ENCODE measurements around the gene PLCXD1.
"Not testable (repeated sequence)": the region's sequence is repeated elsewhere in the genome, so short reads cannot be mapped to it uniquely, and the experiment has no call there.

PLCXD1 gene

DNA sequence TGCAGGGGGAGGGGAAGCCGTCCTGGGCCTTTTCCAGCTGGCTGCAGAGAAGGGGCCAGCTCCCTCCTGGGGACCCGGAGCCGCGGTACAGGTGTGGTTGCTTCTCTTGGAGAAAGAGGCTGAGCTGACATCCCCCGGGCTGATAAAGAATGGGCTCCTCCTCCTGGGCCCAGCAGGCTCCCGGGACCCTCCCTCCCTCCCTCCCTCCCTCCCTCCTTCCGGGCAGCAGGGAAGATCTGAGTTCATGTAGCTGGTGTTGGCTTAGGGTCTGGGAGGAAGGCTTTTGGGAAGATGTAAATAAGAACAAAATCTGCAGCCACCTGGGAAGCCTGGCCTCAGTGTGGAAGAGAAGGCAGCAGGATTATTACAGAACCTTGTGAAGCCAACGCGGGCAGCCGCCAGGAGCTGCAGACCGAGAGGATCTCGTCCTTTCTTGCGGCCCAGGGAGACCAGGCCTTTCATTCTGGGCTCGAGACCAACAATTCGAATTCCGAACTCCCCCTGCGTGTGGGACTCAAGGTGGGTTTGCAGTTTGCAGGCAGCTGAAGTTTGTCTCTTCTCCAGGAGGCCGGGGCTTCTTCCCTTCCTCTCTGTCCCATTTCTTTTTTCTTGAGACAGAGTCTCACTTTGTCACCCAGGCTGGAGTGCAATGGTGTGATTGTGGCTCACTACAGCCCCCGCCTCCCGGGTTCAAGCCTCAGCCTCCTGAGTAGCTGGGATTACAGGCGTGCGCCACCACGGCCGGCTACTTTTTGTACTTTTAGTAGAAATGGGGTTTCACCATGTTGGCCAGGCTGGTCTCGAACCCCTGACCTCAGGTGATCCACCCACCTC, at the start of gene PLCXD1:
Gene PLCXD1, plus strand, starts transcription at position 216 of the 834 bp plus-strand sequence. CDS start 2,807 bp downstream, outside the sequence.
- H3K27ac ChIP-seq (ENCODE audit: low read depth, low read length): no peak within 1 kb of the TSS
- H3K4me1 ChIP-seq (ENCODE audit: control insufficient read depth in 1 of 2, insufficient read depth in 2 of 2, low read length in 2 of 2): peaks cover 5 to 12% of the 10 kb centered on the region in 2 donors
- peaks cover 4 to 13% of the 10 kb centered on the region in 2 donors for H3K36me3 ChIP-seq (ENCODE audit: control insufficient read depth in 1 of 2, insufficient read depth in 2 of 2, low read length in 2 of 2)
- H3K9ac ChIP-seq (ENCODE audit: low read depth in 1 of 2, low read length in 2 of 2): no peak within 1 kb of the TSS
- no peaks in the 10 kb centered on the region for H3K27me3 ChIP-seq (ENCODE audit: control insufficient read depth in 1 of 2, insufficient read depth in 2 of 2, low read length in 2 of 2)
- H3K9me3 ChIP-seq (ENCODE audit: control insufficient read depth in 1 of 2, low read length in 2 of 2): no peaks in the 10 kb centered on the region
- H3K4me3 ChIP-seq (ENCODE audit: low read depth in 1 of 2, low read length in 2 of 2): peak within 1 kb of the TSS; percentile 36 to 50

DNA sequence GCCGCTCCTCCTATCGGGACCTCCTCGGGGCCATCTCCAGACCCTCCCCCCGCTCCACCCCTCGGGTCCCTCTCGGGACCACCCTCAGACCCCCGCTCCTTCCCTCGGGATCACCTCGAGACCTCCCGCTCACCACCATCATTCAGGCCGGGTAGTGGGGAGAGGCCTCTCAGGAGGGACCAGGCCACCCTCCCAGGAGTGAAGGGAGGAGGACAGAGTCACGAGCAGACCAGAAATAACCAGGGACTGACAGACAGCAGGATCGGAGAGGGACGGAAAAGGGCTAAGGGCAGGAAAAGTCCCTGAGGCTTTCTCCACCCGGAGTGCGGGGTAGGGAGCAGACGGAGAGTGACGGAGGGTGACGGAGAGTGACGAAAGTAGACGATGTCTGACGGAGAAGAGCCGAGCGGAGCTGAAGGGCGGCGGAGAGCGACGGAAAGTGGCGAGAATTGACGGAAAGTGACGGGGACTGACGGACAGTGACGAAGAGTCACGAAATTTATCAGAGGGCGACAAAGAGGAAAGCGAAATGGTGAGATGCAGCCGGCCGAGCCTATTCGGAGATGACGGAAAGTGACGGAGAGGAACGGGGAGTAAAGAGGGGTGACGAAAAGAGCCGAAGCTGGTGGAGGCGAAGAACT, 49.4 kb upstream of the PLCXD1 start:
- not testable (repeated sequence) for H3K27ac ChIP-seq (ENCODE audit: low read depth, low read length); H3K9ac ChIP-seq (ENCODE audit: low read depth in 1 of 2, low read length in 2 of 2); H3K4me3 ChIP-seq (ENCODE audit: low read depth in 1 of 2, low read length in 2 of 2); H3K27me3 ChIP-seq (ENCODE audit: control insufficient read depth in 1 of 2, insufficient read depth in 2 of 2, low read length in 2 of 2); H3K9me3 ChIP-seq (ENCODE audit: control insufficient read depth in 1 of 2, low read length in 2 of 2); H3K36me3 ChIP-seq (ENCODE audit: control insufficient read depth in 1 of 2, insufficient read depth in 2 of 2, low read length in 2 of 2); H3K4me1 ChIP-seq (ENCODE audit: control insufficient read depth in 1 of 2, insufficient read depth in 2 of 2, low read length in 2 of 2)

DNA sequence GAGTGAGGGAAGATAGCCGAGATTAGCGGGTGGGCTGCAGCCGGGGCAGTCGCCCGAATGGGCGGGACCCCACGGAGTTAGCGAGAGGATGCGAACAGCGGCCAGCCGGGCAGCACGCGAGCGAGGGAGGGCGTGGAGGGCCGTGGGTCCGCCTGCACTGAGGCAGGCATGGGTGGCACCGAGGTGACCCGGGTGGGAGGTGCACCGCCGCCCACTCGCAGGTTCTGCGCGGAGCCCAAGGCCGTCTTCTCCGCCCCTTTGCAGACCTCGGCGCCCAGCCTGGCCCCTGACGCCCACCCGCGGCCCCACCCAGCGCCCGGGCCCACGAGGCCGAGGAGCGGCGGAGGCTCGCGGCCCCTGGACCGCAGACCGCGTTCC, 48.9 kb upstream of the PLCXD1 start:
- not testable (repeated sequence) for H3K9ac ChIP-seq (ENCODE audit: low read depth in 1 of 2, low read length in 2 of 2); H3K27me3 ChIP-seq (ENCODE audit: control insufficient read depth in 1 of 2, insufficient read depth in 2 of 2, low read length in 2 of 2); H3K9me3 ChIP-seq (ENCODE audit: control insufficient read depth in 1 of 2, low read length in 2 of 2); H3K36me3 ChIP-seq (ENCODE audit: control insufficient read depth in 1 of 2, insufficient read depth in 2 of 2, low read length in 2 of 2); H3K27ac ChIP-seq (ENCODE audit: low read depth, low read length); H3K4me3 ChIP-seq (ENCODE audit: low read depth in 1 of 2, low read length in 2 of 2); H3K4me1 ChIP-seq (ENCODE audit: control insufficient read depth in 1 of 2, insufficient read depth in 2 of 2, low read length in 2 of 2)

DNA sequence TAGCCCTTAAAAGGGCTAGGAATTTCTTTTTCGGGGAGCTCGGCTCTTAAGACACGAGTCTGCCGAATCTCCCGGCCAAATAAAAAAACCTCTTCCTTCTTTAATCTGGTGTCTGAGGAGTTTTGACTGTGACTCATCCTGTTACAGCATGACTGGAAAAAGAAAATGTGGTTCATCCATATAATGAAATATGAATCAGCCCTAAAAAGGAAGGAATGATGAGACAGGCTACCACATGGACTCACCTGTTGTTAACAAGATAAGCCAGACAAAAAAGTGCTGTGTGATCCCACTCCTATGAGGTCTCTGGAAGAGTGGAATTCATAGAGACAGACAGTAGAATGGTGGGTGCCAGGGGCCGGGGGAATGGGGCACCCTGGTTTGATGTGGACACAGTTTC, 45.0 kb upstream of the PLCXD1 start:
- not testable (repeated sequence) for H3K9ac ChIP-seq (ENCODE audit: low read depth in 1 of 2, low read length in 2 of 2); H3K4me1 ChIP-seq (ENCODE audit: control insufficient read depth in 1 of 2, insufficient read depth in 2 of 2, low read length in 2 of 2); H3K9me3 ChIP-seq (ENCODE audit: control insufficient read depth in 1 of 2, low read length in 2 of 2); H3K27ac ChIP-seq (ENCODE audit: low read depth, low read length); H3K36me3 ChIP-seq (ENCODE audit: control insufficient read depth in 1 of 2, insufficient read depth in 2 of 2, low read length in 2 of 2); H3K4me3 ChIP-seq (ENCODE audit: low read depth in 1 of 2, low read length in 2 of 2); H3K27me3 ChIP-seq (ENCODE audit: control insufficient read depth in 1 of 2, insufficient read depth in 2 of 2, low read length in 2 of 2)

- no peaks in the 10 kb centered on the region for H3K36me3 ChIP-seq (ENCODE audit: control insufficient read depth in 1 of 2, insufficient read depth in 2 of 2, low read length in 2 of 2)
- no peaks in the 10 kb centered on the region for H3K9me3 ChIP-seq (ENCODE audit: control insufficient read depth in 1 of 2, low read length in 2 of 2)
- no peak overlapping the region for H3K4me3 ChIP-seq (ENCODE audit: low read depth in 1 of 2, low read length in 2 of 2)
- H3K27ac ChIP-seq (ENCODE audit: low read depth, low read length): no peak overlapping the region
- H3K9ac ChIP-seq (ENCODE audit: low read depth in 1 of 2, low read length in 2 of 2): no peak overlapping the region
- H3K27me3 ChIP-seq (ENCODE audit: control insufficient read depth in 1 of 2, insufficient read depth in 2 of 2, low read length in 2 of 2): no peaks in the 10 kb centered on the region
- no peaks in the 10 kb centered on the region for H3K4me1 ChIP-seq (ENCODE audit: control insufficient read depth in 1 of 2, insufficient read depth in 2 of 2, low read length in 2 of 2)
Measured at GRCh38 chrX:250965-251364, 30.2 kb upstream of the PLCXD1 start.

DNA sequence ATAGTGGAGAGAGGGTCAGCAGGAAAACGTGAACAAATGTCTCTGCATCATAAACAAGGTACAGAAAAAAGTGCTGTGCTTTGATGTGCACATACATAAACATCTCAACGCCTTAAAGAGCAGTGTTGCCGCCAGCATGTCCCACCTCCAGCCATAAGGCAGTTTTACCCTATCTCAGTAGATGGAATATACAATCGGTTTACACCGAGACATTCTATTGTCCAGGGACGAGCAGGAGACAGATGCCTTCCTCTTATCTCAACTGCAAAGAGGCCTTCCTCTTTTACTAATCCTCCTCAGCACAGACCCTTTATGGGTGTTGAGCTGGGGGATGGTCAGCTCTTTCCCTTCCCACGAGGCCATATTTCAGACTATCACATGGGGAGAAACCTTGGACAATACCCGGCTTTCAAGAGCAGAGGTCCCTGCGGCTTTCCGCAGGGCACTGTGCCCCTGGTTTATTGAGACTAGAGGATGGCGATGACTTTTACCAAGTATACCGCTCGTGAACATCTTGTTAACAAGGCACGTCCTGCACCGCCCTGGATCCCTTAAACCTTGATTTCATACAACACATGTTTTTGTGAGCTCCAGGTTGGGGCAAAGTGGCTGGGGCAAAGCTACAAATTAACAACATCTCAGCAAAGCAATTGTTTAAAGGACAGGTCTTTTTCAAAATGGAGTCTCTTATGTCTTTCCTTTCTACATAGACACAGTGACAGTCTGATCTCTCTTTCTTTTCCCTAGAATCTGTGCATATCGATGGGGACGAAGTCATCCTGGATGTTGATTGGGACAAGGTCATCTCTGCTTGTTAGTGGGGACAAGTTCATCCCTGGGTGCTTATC, 29.6 kb upstream of the PLCXD1 start:
- not testable (repeated sequence) for H3K27me3 ChIP-seq (ENCODE audit: control insufficient read depth in 1 of 2, insufficient read depth in 2 of 2, low read length in 2 of 2); H3K36me3 ChIP-seq (ENCODE audit: control insufficient read depth in 1 of 2, insufficient read depth in 2 of 2, low read length in 2 of 2); H3K9me3 ChIP-seq (ENCODE audit: control insufficient read depth in 1 of 2, low read length in 2 of 2); H3K27ac ChIP-seq (ENCODE audit: low read depth, low read length); H3K4me3 ChIP-seq (ENCODE audit: low read depth in 1 of 2, low read length in 2 of 2); H3K4me1 ChIP-seq (ENCODE audit: control insufficient read depth in 1 of 2, insufficient read depth in 2 of 2, low read length in 2 of 2); H3K9ac ChIP-seq (ENCODE audit: low read depth in 1 of 2, low read length in 2 of 2)

DNA sequence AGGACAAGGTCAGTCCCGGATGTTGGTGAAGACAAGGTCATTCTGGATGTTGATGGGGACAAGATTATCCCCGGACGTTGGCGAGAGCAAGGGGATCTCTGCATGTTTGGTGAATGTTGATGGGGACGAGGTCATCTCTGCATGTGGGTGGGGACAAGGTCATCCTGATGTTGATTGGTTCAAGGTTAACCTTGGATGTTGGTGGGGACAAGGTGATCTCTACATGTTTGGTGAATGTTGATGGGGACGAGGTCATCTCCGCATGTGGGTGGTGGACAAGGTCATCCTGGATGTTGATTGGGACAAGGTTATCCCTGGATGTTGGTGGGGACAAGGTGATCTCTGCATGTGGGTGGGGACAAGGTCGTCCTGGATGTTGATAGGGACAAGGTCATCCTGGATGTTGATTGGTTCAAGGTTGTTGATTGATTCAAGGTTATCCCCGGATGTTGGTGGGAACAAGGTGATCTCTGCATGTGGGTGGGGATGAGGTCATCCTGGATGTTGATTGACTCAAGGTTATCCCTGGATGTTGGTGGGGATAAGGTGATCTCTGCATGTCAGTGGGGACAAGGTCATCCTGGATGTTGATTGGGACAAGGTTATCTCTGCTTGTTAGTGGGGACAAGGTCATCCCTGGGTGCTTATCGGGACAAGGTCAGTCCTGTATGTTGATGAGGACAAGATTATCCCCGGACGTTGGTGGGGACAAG, 28.8 kb upstream of the PLCXD1 start:
- Histone ChIP-seq H3K27ac (ENCODE audit: low read depth, low read length) (no peak overlapping the region), H3K4me1 (ENCODE audit: control insufficient read depth in 1 of 2, insufficient read depth in 2 of 2, low read length in 2 of 2) (no peaks in the 10 kb centered on the region), H3K4me3 (ENCODE audit: low read depth in 1 of 2, low read length in 2 of 2) (no peak overlapping the region), H3K36me3 (ENCODE audit: control insufficient read depth in 1 of 2, insufficient read depth in 2 of 2, low read length in 2 of 2) (no peaks in the 10 kb centered on the region), H3K9ac (ENCODE audit: low read depth in 1 of 2, low read length in 2 of 2) (no peak overlapping the region), H3K27me3 (ENCODE audit: control insufficient read depth in 1 of 2, insufficient read depth in 2 of 2, low read length in 2 of 2) (no peaks in the 10 kb centered on the region), H3K9me3 (ENCODE audit: control insufficient read depth in 1 of 2, low read length in 2 of 2) (no peaks in the 10 kb centered on the region)

DNA sequence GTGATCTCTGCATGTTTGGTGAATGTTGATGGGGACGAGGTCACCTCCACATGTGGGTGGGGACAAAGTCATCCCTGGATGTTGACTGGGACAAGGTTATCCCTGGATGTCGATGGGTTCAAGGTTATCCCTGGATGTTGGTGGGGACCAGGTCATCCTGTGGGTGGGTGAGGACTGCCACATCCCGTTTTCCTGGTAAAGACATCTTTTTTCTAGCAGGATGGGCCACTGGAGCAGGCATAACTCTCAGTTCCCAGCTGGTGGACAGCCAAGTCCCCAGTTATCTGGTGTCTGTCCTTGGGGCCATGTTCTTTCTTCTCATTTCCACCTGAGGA, 28.3 kb upstream of the PLCXD1 start:
- no peaks in the 10 kb centered on the region for H3K4me1 ChIP-seq (ENCODE audit: control insufficient read depth in 1 of 2, insufficient read depth in 2 of 2, low read length in 2 of 2)
- no peak overlapping the region for H3K27ac ChIP-seq (ENCODE audit: low read depth, low read length)
- H3K9ac ChIP-seq (ENCODE audit: low read depth in 1 of 2, low read length in 2 of 2): no peak overlapping the region
- no peaks in the 10 kb centered on the region for H3K36me3 ChIP-seq (ENCODE audit: control insufficient read depth in 1 of 2, insufficient read depth in 2 of 2, low read length in 2 of 2)
- H3K9me3 ChIP-seq (ENCODE audit: control insufficient read depth in 1 of 2, low read length in 2 of 2): no peaks in the 10 kb centered on the region
- no peaks in the 10 kb centered on the region for H3K27me3 ChIP-seq (ENCODE audit: control insufficient read depth in 1 of 2, insufficient read depth in 2 of 2, low read length in 2 of 2)
- H3K4me3 ChIP-seq (ENCODE audit: low read depth in 1 of 2, low read length in 2 of 2): no peak overlapping the region

DNA sequence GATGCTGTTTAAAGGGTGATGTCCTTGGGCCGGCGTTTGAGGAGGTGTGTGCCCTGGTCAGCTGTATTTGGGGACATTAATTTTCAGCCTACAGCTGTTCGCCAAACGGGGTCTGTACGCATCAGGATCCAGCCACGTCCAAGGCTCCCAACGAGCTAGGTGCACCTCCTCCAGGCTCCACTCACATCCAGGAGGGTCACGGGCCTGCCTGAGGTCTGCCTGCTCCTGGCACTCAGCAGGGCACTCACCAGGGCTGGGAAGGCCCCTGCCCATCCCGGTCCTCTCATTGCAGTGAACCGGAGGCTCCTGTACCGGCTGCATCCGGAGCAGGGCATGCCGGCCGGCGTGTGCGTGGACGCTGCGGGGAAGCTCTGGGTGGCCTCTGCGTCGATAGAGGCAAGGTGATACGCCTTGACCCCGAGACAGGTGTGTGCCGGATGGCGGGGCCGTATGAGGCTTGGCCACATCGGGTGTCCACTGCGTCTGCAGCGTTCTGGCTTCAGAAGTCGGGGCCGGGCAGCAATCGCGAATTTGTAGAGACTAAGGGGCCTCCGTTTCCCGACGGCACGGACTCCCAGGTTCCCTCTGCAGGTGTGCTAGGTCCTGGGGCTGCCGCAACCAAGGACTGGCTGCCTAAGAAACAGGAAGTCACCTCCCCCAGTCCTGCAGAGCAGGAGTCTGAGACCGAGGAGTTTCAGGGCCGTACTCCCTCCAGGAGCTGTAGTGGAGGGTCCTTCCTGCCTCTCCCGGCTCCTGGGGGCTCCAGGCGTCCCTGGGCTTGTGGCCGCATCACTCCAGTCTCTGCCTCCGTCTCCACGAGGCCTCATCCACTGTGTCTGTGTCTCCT, 27.5 kb upstream of the PLCXD1 start:
- Histone ChIP-seq H3K4me1 (ENCODE audit: control insufficient read depth in 1 of 2, insufficient read depth in 2 of 2, low read length in 2 of 2) (no peaks in the 10 kb centered on the region), H3K9ac (ENCODE audit: low read depth in 1 of 2, low read length in 2 of 2) (no peak overlapping the region), H3K9me3 (ENCODE audit: control insufficient read depth in 1 of 2, low read length in 2 of 2) (no peaks in the 10 kb centered on the region), H3K4me3 (ENCODE audit: low read depth in 1 of 2, low read length in 2 of 2) (no peak overlapping the region), H3K27me3 (ENCODE audit: control insufficient read depth in 1 of 2, insufficient read depth in 2 of 2, low read length in 2 of 2) (no peaks in the 10 kb centered on the region), H3K27ac (ENCODE audit: low read depth, low read length) (no peak overlapping the region), H3K36me3 (ENCODE audit: control insufficient read depth in 1 of 2, insufficient read depth in 2 of 2, low read length in 2 of 2) (no peaks in the 10 kb centered on the region)

Measured in duodenal mucosa (tissue), 2 donors.